Ishikawa (cell line): ENCODE data around the gene RPS28.
A peak's percentile ranks its signal among the peaks of the same experiment; 100 is the strongest.

ENCODE experiments used
- CEBPB ChIP-seq: IDR thresholded peaks from 2 replicates; pipeline ENCODE4 v1.6.1; 2012
- CREB1 ChIP-seq: IDR thresholded peaks from 2 replicates; pipeline ENCODE4 v1.6.1; 2012; ENCODE audit warnings: low read depth
- EGR1 ChIP-seq: IDR thresholded peaks from 2 replicates; pipeline ENCODE4 v1.6.1; 2012
- EP300 ChIP-seq: IDR thresholded peaks from 2 replicates; pipeline ENCODE4 v1.6.1; 2012; ENCODE audit warnings: borderline replicate concordance
- FOXM1 ChIP-seq: IDR thresholded peaks from 2 replicates; pipeline ENCODE4 v1.6.1; 2012; ENCODE audit warnings: low read depth, borderline replicate concordance
- NFIC ChIP-seq: IDR thresholded peaks from 2 replicates; pipeline ENCODE4 v1.6.1; 2012
- RAD21 ChIP-seq: IDR thresholded peaks from 2 replicates; pipeline ENCODE4 v1.6.1; 2012; ENCODE audit warnings: low read depth
- REST ChIP-seq: IDR thresholded peaks from 2 replicates; pipeline ENCODE4 v1.6.1; 2012; ENCODE audit warnings: low read depth, mild to moderate bottlenecking
- TAF1 ChIP-seq: IDR thresholded peaks from 2 replicates; pipeline ENCODE4 v1.6.1; 2012; ENCODE audit warnings: low read depth, mild to moderate bottlenecking
- TCF12 ChIP-seq: IDR thresholded peaks from 2 replicates; pipeline ENCODE4 v1.6.1; 2012; ENCODE audit warnings: low read depth
- TEAD4 ChIP-seq: IDR thresholded peaks from 2 replicates; pipeline ENCODE4 v1.6.1; 2012
- USF1 ChIP-seq: IDR thresholded peaks from 2 replicates; pipeline ENCODE4 v1.6.1; 2012
- YY1 ChIP-seq: IDR thresholded peaks from 2 replicates; pipeline ENCODE4 v1.6.1; 2012; ENCODE audit warnings: low read depth
- ZBTB7A ChIP-seq: IDR thresholded peaks from 2 replicates; pipeline ENCODE4 v1.6.1; 2012; ENCODE audit warnings: low read depth
- TF ChIP-seq, protein P1 (sequence below): IDR thresholded peaks from 2 replicates; pipeline ENCODE4 v1.6.1; 2012

Gene RPS28

GRCh38 chr19:8343483-8343844, 22.2 kb downstream of the RPS28 start:
- TF ChIP-seq EGR1 (0 out of 2 replicates have a peak, but pooled peaks have one; percentile 1), RAD21 (no peak)

- TF ChIP-seq CREB1 (no peak), TEAD4 (no peak), TAF1 (no peak), RAD21 (no peak), EP300 (no peak), REST (no peak), YY1 (no peak), CEBPB (no peak), EGR1 (no peak), USF1 (no peak)
Observed at GRCh38 chr19:8352134-8352827, 31.0 kb downstream of the RPS28 start.

DNA sequence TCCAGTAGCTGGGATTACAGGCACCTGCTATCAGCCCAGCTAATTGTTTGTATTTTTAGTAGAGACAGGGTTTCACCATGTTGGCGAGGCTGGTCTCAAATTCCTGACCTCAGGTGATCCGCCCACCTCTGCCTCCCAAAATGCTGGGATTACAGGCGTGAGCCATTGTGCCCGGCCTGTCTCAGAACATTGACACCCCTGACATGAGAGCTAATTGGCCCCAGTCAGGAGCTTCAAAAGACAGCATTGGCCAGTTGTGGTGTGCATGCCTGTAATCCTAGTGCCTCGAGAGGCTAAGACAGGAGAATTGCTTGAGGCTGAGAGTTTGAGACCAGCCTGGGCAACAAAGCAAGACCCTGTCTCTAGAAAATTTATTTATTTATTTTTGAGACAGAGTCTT, 31.5 kb downstream of the RPS28 start:
- TF ChIP-seq, protein P1, sequence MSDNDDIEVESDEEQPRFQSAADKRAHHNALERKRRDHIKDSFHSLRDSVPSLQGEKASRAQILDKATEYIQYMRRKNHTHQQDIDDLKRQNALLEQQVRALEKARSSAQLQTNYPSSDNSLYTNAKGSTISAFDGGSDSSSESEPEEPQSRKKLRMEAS: peak; percentile 28; the same call in 1 of the 2 replicates

GRCh38 chr19:8355631-8356402, 34.5 kb downstream of the RPS28 start:
- TF ChIP-seq EP300 (no peak), RAD21 (no peak), REST (no peak)

DNA sequence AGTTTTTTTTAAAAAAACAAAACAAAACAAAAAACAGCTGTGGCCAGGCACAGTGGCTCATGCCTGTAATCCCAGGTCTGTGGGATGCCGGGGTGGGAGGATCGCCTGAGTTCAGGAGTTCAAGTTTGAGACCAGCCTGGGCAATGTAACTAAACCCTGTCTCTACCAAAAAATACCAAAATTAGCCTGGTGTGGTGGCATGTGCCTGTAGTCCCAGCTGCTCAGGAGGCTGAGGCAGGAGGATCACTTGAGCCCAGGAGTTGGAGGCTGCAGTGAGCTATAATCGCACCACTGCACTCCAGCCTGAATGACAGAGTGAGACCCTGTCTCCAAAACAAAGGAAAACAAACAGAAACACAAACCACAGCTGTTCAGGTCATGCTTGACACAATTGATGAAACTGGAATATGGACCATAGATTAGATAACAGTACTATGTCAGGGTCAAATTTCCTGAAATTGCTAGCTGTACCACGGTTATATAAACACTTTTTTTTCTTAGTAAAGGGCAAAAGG, 35.8 kb downstream of the RPS28 start:
- no peak for TF ChIP-seq RAD21
- TF ChIP-seq USF1: no peak
- TF ChIP-seq REST: no peak
- no peak for TF ChIP-seq TCF12
- TF ChIP-seq, protein P1: no peak
- no peak for TF ChIP-seq TAF1
- no peak for TF ChIP-seq ZBTB7A
- no peak for TF ChIP-seq FOXM1
- no peak for TF ChIP-seq TEAD4
- TF ChIP-seq NFIC: no peak
- TF ChIP-seq EGR1: no peak
- no peak for TF ChIP-seq YY1
- no peak for TF ChIP-seq CEBPB
- TF ChIP-seq EP300: no peak
- no peak for TF ChIP-seq CREB1
